Mucosa of descending colon (tissue), 3 donors: Measurements from ENCODE around the gene SBF2. TPM values are rescaled to one million over a fixed set of nuclear protein-coding genes. Genes with fewer than 3 reads are reported as not detected.
A peak's percentile ranks its signal among the peaks of the same experiment; 100 is the strongest.
"Not testable (repeated sequence)": the region's sequence is repeated elsewhere in the genome, so short reads cannot be mapped to it uniquely, and the experiment has no call there.

Experiments used
- ATAC-seq: fragments of 200-7000 bp; cut with Tn5 transposase; one replicate; pipeline ENCODE4 v1.9.1; 2020; ENCODE audit warnings: mild to moderate bottlenecking, moderate library complexity
- DNase-seq, 3 donors: peaks; one replicate each; pipeline ENCODE4 v3.0.0-alpha.2; 2020
- H3K36me3 ChIP-seq: fragments of 200-600 bp; one replicate; pipeline ENCODE4 v1.8.0; 2021; ENCODE audit warnings: low read depth, mild to moderate bottlenecking
- H3K4me1 ChIP-seq: fragments of 200-600 bp; one replicate; pipeline ENCODE4 v1.8.0; 2021; ENCODE audit warnings: low read depth, mild to moderate bottlenecking
- H3K4me3 ChIP-seq: fragments of 200-600 bp; one replicate; pipeline ENCODE4 v1.8.0; 2021; ENCODE audit warnings: mild to moderate bottlenecking
- H3K9me3 ChIP-seq: fragments of 200-600 bp; one replicate; pipeline ENCODE4 v1.8.0; 2021; ENCODE audit warnings: mild to moderate bottlenecking
- CTCF ChIP-seq: fragments of 200-600 bp; IDR thresholded peaks from one replicate; pipeline ENCODE4 v1.8.0; 2022; ENCODE audit warnings: antibody characterized with exemption, mild to moderate bottlenecking
- intact Hi-C, 2 donors: fragments of 100-400 bp; cut with DNase I in 1 of 2; cut with micrococcal nuclease in 1 of 2; formaldehyde crosslinking; loops; one replicate each; pipeline versions ENCODE4 v1.11.0 to v1.11.1; 2022; cut with DNase I, micrococcal nuclease
- total RNA-seq, 3 donors: library from RNA; stranded (reverse); fragmentation: NEBNext Ultra II Directional in 2 of 3; extraction: Animal tissue kit (Norgen Biotek cat#: 25700) in 2 of 3; gene quantifications; one replicate each; pipeline versions ENCODE4 v1.2.1 to v1.2.4, GENCODE V29; 2021 to 2023
- donor health status: DM: no; HTN: no; CAD: no; lungs with moderate emphysema.
- donor health status: DM: no; HTN: no; CAD: no.
- donor health status: DM: no; HTN: yes; CAD: no.

The SBF2 gene
- total RNA-seq, 3 donors from 2014 or later = 35.2 to 60.3 (median 48.2) TPM

- TF ChIP-seq CTCF = no peak
- Histone ChIP-seq H3K36me3 (no peaks in the 10 kb centered on the region), H3K9me3 (no peaks in the 10 kb centered on the region), H3K4me3 (no peak overlapping the region), H3K4me1 (no peaks in the 10 kb centered on the region)
- intact Hi-C loops = no loop called here
- no peak for ATAC-seq
- DNase-seq = no peak
Observed at GRCh38 chr11:10091314-10092045, 202.5 kb downstream of the SBF2 start.

- intact Hi-C loops, H3K4me1 ChIP-seq, DNase-seq, H3K4me3 ChIP-seq, H3K9me3 ChIP-seq, ATAC-seq, H3K36me3 ChIP-seq: not testable (repeated sequence)
Observed at GRCh38 chr11:10087923-10088225, 206.1 kb downstream of the SBF2 start.

- TF ChIP-seq CTCF = no peak
- no peak for DNase-seq
- intact Hi-C loops = no loop called here
- H3K9me3 ChIP-seq = peaks cover 3% of the 10 kb centered on the region
- H3K36me3 ChIP-seq = no peaks in the 10 kb centered on the region
- H3K4me1 ChIP-seq = no peaks in the 10 kb centered on the region
- no peak overlapping the region for H3K4me3 ChIP-seq
- ATAC-seq = no peak
Observed at GRCh38 chr11:10087186-10087922, 206.7 kb downstream of the SBF2 start.

- ATAC-seq (no peak), DNase-seq (no peak)
- Histone ChIP-seq H3K9me3 (peaks cover 21% of the 10 kb centered on the region), H3K36me3 (no peaks in the 10 kb centered on the region), H3K4me3 (no peak overlapping the region), H3K4me1 (no peaks in the 10 kb centered on the region)
- intact Hi-C loops = no loop called here
- TF ChIP-seq CTCF = no peak
Observed at GRCh38 chr11:10080138-10080537, 213.9 kb downstream of the SBF2 start.

GRCh38 chr11:10076458-10077141, 217.4 kb downstream of the SBF2 start:
- intact Hi-C loops = no loop called here
- no peak overlapping the region for H3K4me3 ChIP-seq
- TF ChIP-seq CTCF = peak; percentile 33
- no peaks in the 10 kb centered on the region for H3K4me1 ChIP-seq
- H3K36me3 ChIP-seq = no peaks in the 10 kb centered on the region
- DNase-seq (peak in 2 of 3 donors; percentile 28 to 36), ATAC-seq (peak; percentile 72)
- peaks cover 18% of the 10 kb centered on the region for H3K9me3 ChIP-seq

GRCh38 chr11:10075141-10075540, 218.9 kb downstream of the SBF2 start:
- DNase-seq = no peak
- intact Hi-C loops = no loop called here
- Histone ChIP-seq H3K4me1 (no peaks in the 10 kb centered on the region), H3K36me3 (no peaks in the 10 kb centered on the region), H3K9me3 (peaks cover 16% of the 10 kb centered on the region), H3K4me3 (no peak overlapping the region)
- ATAC-seq = no peak
- TF ChIP-seq CTCF = no peak
